Neuronal stem cell (in vitro differentiated cells): ENCODE data around the gene TTLL8.

Source experiments
- DNase-seq: peaks from one replicate; pipeline ENCODE4 v3.0.0-alpha.2; 2013; ENCODE audit warnings: low spot score
- H2AFZ ChIP-seq: one replicate; pipeline ENCODE4 v1.6.1; 2013; ENCODE audit warnings: mild to moderate bottlenecking, low read length, inconsistent platforms
- H2AK5ac ChIP-seq: 2 replicates; pipeline ENCODE4 v1.6.1; 2013; ENCODE audit warnings: low read depth, mild to moderate bottlenecking, inconsistent platforms, low read length, moderate library complexity, mixed read lengths
- H2BK120ac ChIP-seq: 2 replicates; pipeline ENCODE4 v1.6.1; 2013; ENCODE audit warnings: low read depth, mild to moderate bottlenecking, inconsistent platforms, low read length, moderate library complexity, mixed read lengths
- H2BK12ac ChIP-seq: one replicate; pipeline ENCODE4 v1.6.1; 2013; ENCODE audit warnings: low read length, inconsistent platforms
- H2BK15ac ChIP-seq: 2 replicates; pipeline ENCODE4 v1.6.1; 2013; ENCODE audit warnings: mild to moderate bottlenecking, low read length, inconsistent platforms, mixed read lengths
- H2BK5ac ChIP-seq: one replicate; pipeline ENCODE4 v1.6.1; 2013; ENCODE audit warnings: inconsistent platforms, mild to moderate bottlenecking, low read length, moderate library complexity
- H3K14ac ChIP-seq: one replicate; pipeline ENCODE4 v1.6.1; 2013; ENCODE audit warnings: low read length, inconsistent platforms
- H3K18ac ChIP-seq: 2 replicates; pipeline ENCODE4 v1.6.1; 2013; ENCODE audit warnings: low read length, inconsistent platforms
- H3K23ac ChIP-seq: 2 replicates; pipeline ENCODE4 v1.6.1; 2013; ENCODE audit warnings: low read depth, mild to moderate bottlenecking, mixed read lengths, low read length, inconsistent platforms; ENCODE audit not compliant: poor library complexity
- H3K27ac ChIP-seq: replicated peaks from 3 replicates; pipeline ENCODE4 v1.5.1; 2013; ENCODE audit warnings: low read length, inconsistent platforms
- H3K27me3 ChIP-seq, 3 experiments: 2 replicates each; pipeline ENCODE4 v1.6.1; 2013; ENCODE audit warnings: low read length in 3 of 3, mild to moderate bottlenecking in 2 of 3, inconsistent platforms in 1 of 3, low read depth in 1 of 3, mixed read lengths in 1 of 3, moderate library complexity in 1 of 3; ENCODE audit not compliant: control insufficient read depth in 3 of 3, insufficient read depth in 3 of 3
- H3K36me3 ChIP-seq, 2 donors: replicated peaks in 1 of 2; 2 replicates each; pipeline ENCODE4 v1.6.1; 2013; ENCODE audit warnings: low read length in 2 of 2; ENCODE audit not compliant: control insufficient read depth in 2 of 2, insufficient read depth in 2 of 2
- H3K4ac ChIP-seq: 2 replicates; pipeline ENCODE4 v1.6.1; 2013; ENCODE audit warnings: inconsistent platforms, mild to moderate bottlenecking, low read length, moderate library complexity
- H3K4me1 ChIP-seq, 2 donors: 1 replicate in 1 of 2; 2 replicates in 1 of 2; pipeline ENCODE4 v1.6.1; 2013; ENCODE audit warnings: low read length in 2 of 2, low read depth in 1 of 2; ENCODE audit not compliant: control insufficient read depth in 2 of 2, insufficient read depth in 1 of 2
- H3K4me2 ChIP-seq: one replicate; pipeline ENCODE4 v1.6.1; 2013; ENCODE audit warnings: mild to moderate bottlenecking, low read length, inconsistent platforms; ENCODE audit not compliant: insufficient read depth, poor library complexity, severe bottlenecking
- H3K4me3 ChIP-seq, 2 donors: 2 replicates each; pipeline ENCODE4 v1.5.1; 2013; ENCODE audit warnings: low read length in 2 of 2, mild to moderate bottlenecking in 2 of 2, inconsistent platforms in 1 of 2, moderate library complexity in 1 of 2
- H3K79me1 ChIP-seq: one replicate; pipeline ENCODE4 v1.6.1; 2013; ENCODE audit warnings: low read depth, mild to moderate bottlenecking, inconsistent platforms, low read length, moderate library complexity
- H3K9ac ChIP-seq: one replicate; pipeline ENCODE4 v1.6.1; 2013; ENCODE audit warnings: mild to moderate bottlenecking, low read depth, low read length, inconsistent platforms; ENCODE audit not compliant: poor library complexity
- H3K9me3 ChIP-seq, 2 donors: replicated peaks in 1 of 2; 2 replicates each; pipeline versions ENCODE3 to v1.6.1; 2013; ENCODE audit warnings: low read length in 2 of 2, mild to moderate bottlenecking in 2 of 2, inconsistent platforms in 1 of 2, low read depth in 1 of 2, mixed read lengths in 1 of 2, moderate library complexity in 1 of 2; ENCODE audit not compliant: control insufficient read depth in 2 of 2, insufficient read depth in 1 of 2
- H4K8ac ChIP-seq: one replicate; pipeline ENCODE4 v1.6.1; 2013; ENCODE audit warnings: low read depth, mild to moderate bottlenecking, inconsistent platforms, low read length, moderate library complexity
- H4K91ac ChIP-seq: one replicate; pipeline ENCODE4 v1.6.1; 2013; ENCODE audit warnings: low read length, low read depth, mild to moderate bottlenecking, inconsistent platforms; ENCODE audit not compliant: poor library complexity
- WGBS, 2 donors: extraction: QIAGEN DNeasy Blood & Tissue Kit; methylation state at CpG; one replicate each; pipeline ENCODE4 v1.1.7; 2013; ENCODE audit warnings: missing lambda C conversion rate in 2 of 2, mixed read lengths in 1 of 2; ENCODE audit not compliant: insufficient read length in 2 of 2, insufficient replicate concordance in 1 of 2; ENCODE audit errors: extremely low coverage in 2 of 2; 5-methylcytosine and 5-hydroxymethylcytosine counted together

TTLL8 gene

GRCh38 chr22:50018608-50019285, 39.4 kb downstream of the TTLL8 start:
- Histone ChIP-seq H3K18ac (no peak overlapping the region), H2BK5ac (no peak overlapping the region), H3K4ac (no peak overlapping the region), H3K14ac (no peak overlapping the region), H4K91ac (no peak overlapping the region), H3K4me1 (peaks cover 4 to 6% of the 10 kb centered on the region in 2 donors), H3K23ac (no peak overlapping the region), H3K79me1 (no peaks in the 10 kb centered on the region), H2BK120ac (no peak overlapping the region), H2AFZ (no peak overlapping the region), H2AK5ac (no peak overlapping the region), H3K36me3 (no peaks in the 10 kb centered on the region), H4K8ac (no peak overlapping the region), H3K4me2 (no peak overlapping the region), H2BK12ac (no peak overlapping the region), H2BK15ac (no peak overlapping the region), H3K4me3 (no peak overlapping the region), H3K9me3 (peaks cover 0 to 11% of the 10 kb centered on the region in 2 donors), H3K9ac (no peak overlapping the region), H3K27me3 (peaks cover 8 to 56% (median 33%) of the 10 kb centered on the region in 3 experiments), H3K27ac (no peak overlapping the region)
- WGBS, 2 donors: no CpG with 5 or more reads among the region's 11 CpGs
- DNase-seq: no peak

GRCh38 chr22:50017701-50018224, 40.3 kb downstream of the TTLL8 start:
- peaks cover 8 to 66% (median 42%) of the 10 kb centered on the region in 3 experiments for H3K27me3 ChIP-seq
- no CpG with 5 or more reads among the region's 6 CpGs for WGBS, 2 donors

GRCh38 chr22:50016988-50017700, 41.0 kb downstream of the TTLL8 start:
- Histone ChIP-seq H3K4me2 (no peak overlapping the region), H3K79me1 (no peaks in the 10 kb centered on the region), H2AK5ac (peak overlapping the region; percentile 63), H3K36me3 (no peaks in the 10 kb centered on the region), H2AFZ (no peak overlapping the region), H3K27me3 (peaks cover 8 to 72% (median 48%) of the 10 kb centered on the region in 3 experiments), H2BK120ac (no peak overlapping the region), H4K91ac (no peak overlapping the region), H3K4me1 (peaks cover 4 to 6% of the 10 kb centered on the region in 2 donors), H3K4ac (no peak overlapping the region), H3K27ac (no peak overlapping the region), H2BK5ac (no peak overlapping the region), H3K9me3 (peaks cover 0 to 8% of the 10 kb centered on the region in 2 donors), H3K14ac (peak overlapping the region; percentile 94), H2BK12ac (peak overlapping the region; percentile 58), H3K9ac (peak overlapping the region; percentile 70), H2BK15ac (no peak overlapping the region), H4K8ac (no peak overlapping the region), H3K18ac (peak overlapping the region; percentile 38), H3K23ac (peak overlapping the region; percentile 52), H3K4me3 (no peak overlapping the region)
- DNase-seq: no peak
- no CpG with 5 or more reads among the region's 21 CpGs for WGBS, 2 donors

More at GRCh38 chr22:50017701-50018224, 40.3 kb downstream of the TTLL8 start:
- Histone ChIP-seq H3K36me3 (no peaks in the 10 kb centered on the region), H3K4ac (no peak overlapping the region), H2BK12ac (peak overlapping the region; percentile 58), H3K4me2 (no peak overlapping the region), H3K27ac (no peak overlapping the region), H3K18ac (no peak overlapping the region), H2BK120ac (no peak overlapping the region), H4K8ac (no peak overlapping the region), H2BK5ac (no peak overlapping the region), H3K9me3 (peaks cover 0 to 11% of the 10 kb centered on the region in 2 donors), H4K91ac (no peak overlapping the region), H3K4me3 (no peak overlapping the region), H2AK5ac (no peak overlapping the region), H3K4me1 (peaks cover 4 to 6% of the 10 kb centered on the region in 2 donors), H2AFZ (no peak overlapping the region), H2BK15ac (no peak overlapping the region), H3K79me1 (no peaks in the 10 kb centered on the region), H3K14ac (no peak overlapping the region), H3K9ac (no peak overlapping the region), H3K23ac (no peak overlapping the region)
- DNase-seq: no peak
